Omental fat pad (tissue), 4 donors: Measurements from ENCODE around the gene AKR1C8. TPM values are rescaled to one million over a fixed set of nuclear protein-coding genes. Genes with fewer than 3 reads are reported as not detected.
"Not testable (repeated sequence)": the region's sequence is repeated elsewhere in the genome, so short reads cannot be mapped to it uniquely, and the experiment has no call there.

Experiments
- ATAC-seq: fragments of 150-250 bp; one replicate; pipeline ENCODE4 v1.9.1; 2016; ENCODE audit warnings: mild to moderate bottlenecking, moderate library complexity; ENCODE audit not compliant: low FRiP score
- DNase-seq: peaks from one replicate; pipeline ENCODE4 v3.0.0-alpha.2; 2019; ENCODE audit warnings: low spot score
- CTCF ChIP-seq, 3 donors: fragments of 450-650 bp; IDR thresholded peaks; one replicate each; pipeline ENCODE4 v1.5.1; 2016 to 2017; ENCODE audit warnings: antibody characterized with exemption in 3 of 3, mild to moderate bottlenecking in 3 of 3, moderate library complexity in 2 of 3
- total RNA-seq, 4 donors: library from RNA; depleted of rRNA; stranded (reverse); fragments of >200 nt; gene quantifications; one replicate each; pipeline ENCODE4 v1.1.0, GENCODE V29; 2016

AKR1C8 gene
- total RNA-seq, 4 donors from 2014 or later, result 1.5 TPM; not detected in 3

GRCh38 chr10:5147255-5147980 lies 37.5 kb downstream of the AKR1C8 start:
- DNase-seq, result no peak
- no peak for ATAC-seq
- no peak for TF ChIP-seq CTCF (IDR thresholded peaks at IDR 0.05)

GRCh38 chr10:5146920-5147254 lies 38.1 kb downstream of the AKR1C8 start:
- ATAC-seq (no peak), DNase-seq (no peak)
- TF ChIP-seq CTCF (IDR thresholded peaks at IDR 0.05), result no peak

GRCh38 chr10:5143137-5143536 lies 41.8 kb downstream of the AKR1C8 start:
- ATAC-seq, result no peak
- no peak for DNase-seq
- TF ChIP-seq CTCF (IDR thresholded peaks at IDR 0.05), result no peak

DNA sequence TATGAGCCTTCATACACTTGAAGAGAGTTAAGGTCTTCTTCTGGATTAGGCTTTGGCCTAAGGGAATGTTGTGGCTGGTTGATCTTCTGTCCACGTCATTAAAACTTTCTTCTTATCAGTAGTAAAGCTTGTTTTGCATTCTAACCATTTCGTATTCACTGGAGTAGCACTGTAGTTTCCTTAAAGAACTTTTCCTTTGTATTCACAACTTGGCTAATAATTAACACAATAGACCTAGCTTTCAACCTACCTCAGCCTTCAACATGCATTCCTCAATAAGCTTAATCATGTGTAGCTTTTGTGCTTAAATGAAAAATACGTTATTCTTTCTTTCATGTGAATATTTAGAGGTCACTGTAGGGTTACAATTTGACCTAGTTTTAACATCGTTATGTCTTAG lies 42.8 kb downstream of the AKR1C8 start:
- TF ChIP-seq CTCF (IDR thresholded peaks at IDR 0.05), result no peak
- DNase-seq, result no peak
- ATAC-seq, result no peak

GRCh38 chr10:5137699-5138098 lies 47.3 kb downstream of the AKR1C8 start:
- DNase-seq, result not testable (repeated sequence)

GRCh38 chr10:5136468-5137087 lies 48.4 kb downstream of the AKR1C8 start:
- ATAC-seq (no peak), DNase-seq (no peak)
- no peak for TF ChIP-seq CTCF (IDR thresholded peaks at IDR 0.05)

More at GRCh38 chr10:5137699-5138098, 47.3 kb downstream of the AKR1C8 start:
- ATAC-seq, result not testable (repeated sequence)

- ATAC-seq (no peak), DNase-seq (no peak)
- no peak for TF ChIP-seq CTCF (IDR thresholded peaks at IDR 0.05)
Observed at GRCh38 chr10:5135581-5135980, 49.4 kb downstream of the AKR1C8 start.
